GM18505 (cell line): ENCODE results near the gene MAT2A.

Experiments used
- ATAC-seq: cut with Tn5 transposase; IDR thresholded peaks from one replicate; pipeline ENCODE4 v1.9.1; 2021; ENCODE audit not compliant: unreplicated experiment
- POLR2A ChIP-seq: IDR thresholded peaks from 4 replicates; pipeline ENCODE4 v1.6.1; 2011; ENCODE audit warnings: borderline replicate concordance; ENCODE audit not compliant: insufficient read depth, insufficient read length; ENCODE audit errors: extremely low read depth

The MAT2A gene

DNA sequence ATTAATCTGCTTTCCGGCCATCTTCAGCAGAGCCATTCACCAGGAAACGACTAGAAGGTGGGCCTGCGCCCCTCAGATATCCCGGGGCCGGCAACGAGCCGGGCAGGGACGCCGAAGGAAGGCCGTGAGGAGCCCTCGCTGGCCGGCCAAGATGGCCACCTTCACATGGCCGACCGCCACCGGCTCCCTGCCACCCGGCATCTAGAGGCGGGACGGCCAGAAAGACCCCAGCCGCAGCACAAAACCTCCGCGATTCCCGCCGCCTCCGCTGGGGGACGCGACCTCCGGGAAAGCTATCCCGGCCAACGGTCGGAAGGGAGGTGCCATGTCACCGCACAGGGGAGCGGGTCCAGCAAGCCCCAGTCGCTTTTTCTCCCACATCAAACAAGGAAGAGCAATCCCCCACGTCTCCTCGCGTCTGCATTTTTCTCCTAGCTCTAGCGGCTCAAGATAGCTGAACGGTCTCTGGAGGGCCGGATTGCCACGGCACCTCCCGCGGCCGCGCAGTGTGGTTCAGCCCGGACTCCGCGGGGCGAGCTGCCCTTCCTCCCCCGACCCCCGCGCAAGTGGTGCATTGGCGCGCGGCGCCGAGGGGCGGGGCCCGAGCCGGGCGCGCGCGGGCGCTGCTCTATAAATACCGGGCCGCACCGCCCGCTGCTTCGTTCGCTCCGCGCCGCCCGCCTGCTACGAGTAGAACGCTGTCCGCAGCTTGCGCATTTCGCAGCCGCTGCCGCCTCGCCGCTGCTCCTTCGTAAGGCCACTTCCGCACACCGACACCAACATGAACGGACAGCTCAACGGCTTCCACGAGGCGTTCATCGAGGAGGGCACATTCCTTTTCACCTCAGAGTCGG, at the start of gene MAT2A:
Gene MAT2A (plus strand): TSS at position 662 of the 854 bp plus-strand sequence. CDS start 120 bp downstream, at position 782.
- TF ChIP-seq POLR2A = peak; percentile 100
- ATAC-seq = peak; percentile 74

DNA sequence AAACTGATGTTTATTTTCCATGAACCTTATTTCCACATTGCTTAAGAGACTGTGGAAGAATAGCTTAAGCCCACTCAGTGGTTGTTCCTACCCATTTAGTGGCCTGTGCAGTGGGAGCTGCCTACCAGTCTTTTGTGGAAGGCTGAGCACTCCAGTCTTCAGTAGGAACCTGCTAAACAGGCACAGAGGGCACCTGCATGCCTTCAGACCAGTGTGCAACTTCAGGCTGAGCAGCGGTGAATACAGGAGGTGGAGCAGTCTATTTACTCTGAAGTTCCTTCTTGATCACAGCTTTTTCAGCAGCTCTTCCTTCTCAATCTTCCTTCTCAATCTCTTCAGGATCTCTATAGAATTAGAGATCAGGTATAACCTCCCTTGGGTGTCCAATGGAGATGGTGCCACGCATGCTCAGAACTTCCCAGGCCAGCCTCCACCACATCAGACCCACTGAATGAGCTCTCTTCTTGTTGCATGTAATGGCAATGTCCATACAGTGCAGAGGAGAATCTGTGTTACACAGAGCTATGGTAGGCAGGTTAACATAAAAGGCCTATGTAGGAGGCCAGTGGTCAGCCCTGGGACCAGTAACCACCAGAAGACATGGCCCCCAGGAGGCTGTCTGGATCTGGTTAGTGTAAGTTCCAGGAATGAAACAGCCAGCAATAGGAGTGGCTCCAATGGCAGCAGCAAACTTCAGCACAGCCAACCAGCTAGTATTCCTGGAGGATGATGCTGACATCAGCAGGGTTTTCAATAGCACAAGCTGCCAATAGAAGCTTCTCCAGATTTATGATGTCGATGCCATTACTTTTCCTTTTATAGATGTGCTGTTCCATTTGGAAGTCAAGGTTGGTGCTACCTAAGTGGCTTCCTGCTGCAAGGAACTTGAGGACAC, 47.9 kb upstream of the MAT2A start:
- no peak for TF ChIP-seq POLR2A
- ATAC-seq = no peak

DNA sequence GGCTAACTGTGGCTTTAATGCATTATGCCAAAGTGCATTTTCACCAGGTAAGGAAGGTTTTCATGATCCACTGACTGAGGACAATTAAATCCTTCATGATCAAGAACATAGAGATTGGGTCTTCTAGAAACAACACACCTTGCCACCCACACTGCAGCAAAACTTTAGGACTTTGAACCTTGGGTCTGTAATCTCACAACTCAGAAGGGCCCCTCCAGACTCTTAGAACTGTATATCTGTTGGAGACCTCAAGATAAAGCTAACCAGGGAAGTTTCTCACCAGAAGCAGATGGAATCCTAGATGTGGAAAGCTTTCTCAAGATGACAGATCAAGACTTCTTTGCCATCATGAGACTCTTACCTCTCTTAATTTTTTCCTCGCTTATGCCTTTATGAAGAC, 42.5 kb upstream of the MAT2A start:
- TF ChIP-seq POLR2A = no peak
- ATAC-seq = no peak

DNA sequence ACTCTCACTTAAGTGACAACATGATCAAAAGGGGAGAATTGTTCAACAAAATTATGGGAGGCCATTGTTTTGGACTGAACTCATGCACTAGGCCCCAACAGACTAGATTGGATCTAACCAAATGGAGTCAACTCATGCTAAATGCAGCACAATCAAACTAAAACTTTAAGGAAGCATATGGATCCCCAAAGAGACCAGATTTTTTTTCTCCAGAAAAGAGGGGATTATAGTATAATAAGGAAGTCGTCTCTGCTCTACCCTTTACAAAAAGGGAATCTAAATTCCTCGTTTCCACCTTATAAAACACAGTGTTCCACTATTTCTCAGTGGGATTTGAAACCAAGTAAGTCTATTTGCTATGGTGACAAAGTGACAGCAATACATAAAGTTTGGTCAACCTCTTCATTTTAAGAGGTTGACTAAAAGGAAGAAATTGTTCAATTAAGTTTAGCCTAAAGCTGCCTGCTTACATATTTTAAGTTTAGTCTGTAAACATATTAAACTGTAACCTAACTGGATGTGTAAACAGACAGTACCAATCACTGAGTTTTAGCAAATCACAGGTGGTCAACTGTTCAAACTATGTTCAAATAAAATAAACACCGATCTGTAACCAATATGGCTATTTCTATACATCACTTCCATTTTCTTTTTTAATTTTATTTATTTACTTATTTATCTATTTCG, 40.9 kb upstream of the MAT2A start:
- ATAC-seq = no peak
- TF ChIP-seq POLR2A = no peak

DNA sequence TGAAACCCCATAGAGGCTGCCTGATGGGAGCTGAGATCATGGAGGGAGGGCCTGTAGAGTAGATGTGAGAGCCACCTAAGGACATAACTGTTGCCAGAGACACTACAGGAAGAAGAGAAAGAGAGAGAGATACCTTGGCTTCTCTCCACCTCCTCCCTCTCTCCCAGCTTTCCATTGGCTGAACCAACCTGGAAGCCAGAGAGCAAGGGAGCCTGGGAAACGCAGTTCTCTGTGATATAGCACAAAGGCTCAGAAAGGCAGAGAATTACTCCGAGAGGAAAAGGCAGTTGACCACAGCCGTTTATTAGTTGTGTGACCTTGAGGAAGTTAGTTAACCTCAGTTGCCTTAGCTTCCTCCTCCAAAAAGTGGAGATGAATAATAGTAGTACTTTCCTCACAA, 37.7 kb upstream of the MAT2A start:
- no peak for TF ChIP-seq POLR2A
- no peak for ATAC-seq

DNA sequence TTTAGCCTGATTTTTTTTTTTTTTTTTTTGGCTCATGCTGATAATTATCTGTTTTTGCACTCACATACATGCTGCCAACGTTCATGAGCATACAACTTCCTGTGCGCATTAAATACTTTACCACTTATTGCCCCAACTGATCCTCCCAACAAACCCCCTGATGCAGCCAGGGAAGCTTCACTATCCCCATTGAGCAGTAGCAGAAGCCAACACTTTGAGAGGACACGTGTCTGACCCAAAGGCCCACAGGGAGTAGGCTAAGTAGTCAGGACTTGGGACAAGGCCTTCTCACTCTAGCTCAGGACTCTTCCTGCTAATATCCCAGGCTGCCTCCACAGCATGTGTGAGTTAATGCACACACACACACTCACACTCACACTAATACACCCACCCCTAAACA, 36.2 kb upstream of the MAT2A start:
- no peak for ATAC-seq
- TF ChIP-seq POLR2A = no peak

DNA sequence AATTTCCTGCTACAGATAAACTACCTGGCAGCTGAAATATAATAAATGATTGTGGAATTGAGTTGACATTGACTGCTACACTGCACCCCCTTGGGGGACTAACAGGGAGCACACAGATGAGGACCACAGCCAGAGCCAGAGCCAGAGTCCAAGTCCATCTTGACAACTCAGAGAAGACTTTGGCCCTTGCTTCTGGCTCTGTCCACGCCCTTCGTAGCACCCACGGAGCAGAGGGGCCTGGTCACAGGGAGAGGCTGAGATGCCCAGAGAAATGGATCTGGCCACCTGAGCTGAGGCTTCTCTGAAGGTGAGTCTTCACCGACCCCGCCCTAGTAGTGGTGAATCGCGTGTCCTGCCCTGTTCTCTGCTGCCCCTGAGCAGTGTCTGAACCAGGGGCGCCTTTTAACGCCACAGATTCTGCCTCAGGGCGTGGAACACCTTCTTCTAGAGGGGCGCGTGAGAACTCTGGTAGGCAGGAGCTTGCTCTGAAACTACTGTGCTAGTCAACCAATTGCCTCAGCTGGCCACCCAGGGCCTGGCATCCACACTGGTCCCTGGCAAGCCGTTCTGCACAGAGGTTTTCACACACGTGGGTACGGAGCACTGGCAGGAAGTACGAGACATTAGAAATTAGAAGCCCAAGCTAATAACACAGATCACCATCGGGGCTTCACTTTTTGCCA, 35.7 kb upstream of the MAT2A start:
- no peak for ATAC-seq
- no peak for TF ChIP-seq POLR2A

DNA sequence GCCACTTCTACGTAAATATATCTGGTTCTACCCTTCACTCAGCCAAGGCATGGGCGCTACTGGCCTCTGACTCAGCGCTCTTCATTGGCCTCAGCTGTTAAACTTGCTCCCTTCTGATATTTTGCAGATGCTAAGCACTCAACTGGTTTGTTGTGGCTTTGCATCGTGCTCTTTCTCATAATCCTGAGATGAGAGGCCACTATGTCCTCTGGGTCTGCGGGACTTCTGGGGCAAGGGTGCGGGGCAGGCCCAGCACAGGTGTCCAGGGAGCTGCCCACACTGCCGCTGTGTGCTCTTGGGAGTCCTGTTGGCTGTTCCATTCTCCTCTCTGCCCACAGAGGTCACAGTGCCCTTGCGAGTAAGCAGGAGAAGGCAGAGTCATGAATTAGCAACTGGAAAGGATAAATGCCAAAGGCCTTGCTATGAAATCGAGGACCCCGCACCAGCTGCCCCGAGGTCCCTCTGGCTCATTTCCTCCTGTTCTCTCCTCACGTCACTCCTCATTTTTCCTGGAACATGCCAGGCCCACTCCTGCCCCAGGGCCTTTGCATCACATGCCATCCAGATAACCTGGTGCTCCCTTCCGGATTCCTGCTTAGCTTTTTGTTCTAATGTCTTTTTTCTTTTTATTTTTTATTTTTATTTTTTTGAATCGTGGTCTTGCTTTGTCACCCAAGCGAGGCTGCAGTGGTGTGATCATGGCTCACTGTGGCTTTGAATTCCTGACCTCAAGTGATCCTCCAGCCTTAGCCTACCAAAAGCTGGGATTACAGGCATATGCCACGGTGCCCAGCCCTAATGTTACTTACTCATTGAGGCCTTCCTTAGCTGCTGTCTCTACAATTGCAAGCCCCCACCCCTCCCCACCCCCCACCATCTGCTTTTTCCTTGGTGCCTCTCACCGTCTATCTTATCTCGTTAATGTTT, 34.9 kb upstream of the MAT2A start:
- no peak for ATAC-seq
- no peak for TF ChIP-seq POLR2A

DNA sequence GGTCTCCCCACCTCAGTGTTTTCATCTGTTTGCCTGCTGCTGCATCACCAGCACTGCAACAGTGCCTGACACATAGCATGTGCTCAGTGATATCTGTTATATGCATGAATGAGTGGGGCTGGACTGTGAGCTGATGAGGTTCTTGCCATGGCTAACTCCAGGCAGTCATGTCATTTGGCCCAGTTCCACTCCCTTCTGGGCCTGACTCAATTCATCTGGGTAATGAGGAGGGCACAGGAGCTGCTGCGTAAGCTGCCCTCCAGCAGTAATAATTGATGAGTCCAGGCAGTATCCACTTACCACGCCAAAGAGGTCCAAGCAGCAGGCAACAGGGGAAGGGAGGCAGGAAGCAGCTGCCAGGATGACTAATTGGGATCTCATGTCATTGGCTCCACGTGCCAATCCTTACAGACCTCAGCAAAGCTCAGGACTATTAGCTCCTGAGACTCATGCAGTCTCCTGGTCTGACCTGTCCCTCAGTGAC, 34.1 kb upstream of the MAT2A start:
- no peak for ATAC-seq
- no peak for TF ChIP-seq POLR2A

DNA sequence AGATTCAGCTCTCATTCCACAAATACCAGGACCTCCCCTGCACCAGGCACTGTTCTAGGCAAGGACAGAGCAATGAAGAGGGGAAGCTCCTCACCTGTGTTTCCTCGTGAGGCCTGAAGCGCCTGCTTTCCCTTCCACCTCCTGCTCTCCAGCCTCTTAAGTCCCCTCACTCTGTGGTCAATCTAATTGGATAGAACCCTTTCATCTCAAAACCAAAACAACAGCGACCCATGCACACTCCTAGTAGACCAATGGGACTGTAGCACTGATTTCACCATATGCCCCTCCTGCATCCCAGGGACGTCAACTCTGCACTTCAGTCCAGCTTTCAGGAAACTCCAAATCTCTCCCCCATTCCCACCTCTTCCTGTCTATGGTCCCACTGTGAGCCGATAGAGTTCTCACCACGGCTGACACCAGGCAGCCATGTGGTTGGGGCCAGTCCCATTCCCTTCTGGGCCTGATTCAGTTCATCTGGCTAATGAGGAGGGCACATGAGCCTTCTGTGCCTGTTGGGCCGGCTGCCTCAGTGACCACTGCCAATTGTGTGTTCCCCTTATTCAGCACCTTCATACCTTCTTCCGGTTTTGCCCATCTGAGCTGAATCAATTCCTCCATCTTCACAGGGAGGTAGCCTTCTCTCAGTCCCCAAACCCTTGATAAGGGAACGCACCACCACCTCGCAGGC, 33.3 kb upstream of the MAT2A start:
- ATAC-seq = no peak

DNA sequence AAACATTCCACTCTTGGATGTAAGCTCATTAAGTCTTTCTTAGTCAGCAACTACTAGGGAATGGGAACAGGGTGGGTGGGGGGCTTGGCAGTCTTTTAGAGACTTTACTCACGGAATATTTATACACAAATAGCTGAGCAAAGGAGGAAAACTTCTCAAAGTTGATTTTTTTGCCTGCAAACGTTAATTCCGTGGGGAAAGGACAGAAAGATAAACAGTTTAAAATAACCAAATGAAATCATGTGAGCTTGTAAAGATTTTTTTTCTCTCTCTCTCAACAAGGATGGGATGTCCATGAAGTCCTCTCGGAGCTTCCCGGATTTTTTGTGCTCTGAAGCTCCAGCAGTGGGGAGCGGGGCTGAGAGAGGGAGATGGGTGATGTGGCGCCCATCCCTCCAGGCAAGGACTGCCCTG, 32.2 kb upstream of the MAT2A start:
- no peak for TF ChIP-seq POLR2A
- ATAC-seq = no peak

More for the DNA sequence above, 33.3 kb upstream of the MAT2A start:
- no peak for TF ChIP-seq POLR2A
